ENCODE measurements around the gene SLC24A3.

DNA sequence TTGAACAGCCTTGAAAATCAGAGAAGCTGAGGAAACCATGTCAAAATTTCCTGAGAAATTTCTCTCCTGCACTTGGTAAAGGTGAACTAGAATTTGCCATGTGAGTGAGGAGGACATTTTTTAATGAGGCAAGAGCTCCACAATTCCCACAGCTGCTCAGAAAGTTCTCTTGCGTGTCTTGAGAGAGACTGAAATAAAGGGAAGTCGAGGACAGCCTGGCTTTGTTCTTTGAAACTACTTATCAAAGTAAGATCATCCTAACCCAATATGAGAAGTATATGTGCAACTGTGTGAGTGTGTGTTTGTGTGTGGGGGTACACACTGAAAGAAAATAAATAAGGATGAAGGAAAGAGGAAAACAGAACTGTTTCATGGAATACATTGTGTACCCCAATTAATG lies 163.4 kb downstream of the SLC24A3 start:
- TF ChIP-seq HIVEP1 (CRISPR knock-in tag; IDR thresholded peaks at IDR 0.05) (no peak), PAWR (CRISPR knock-in tag; IDR thresholded peaks at IDR 0.05; ENCODE audit: borderline replicate concordance) (no peak), ATF7-NPFF (CRISPR knock-in tag; IDR thresholded peaks at IDR 0.05; ENCODE audit: low read depth) (no peak)
- TF ChIP-seq, protein P1, sequence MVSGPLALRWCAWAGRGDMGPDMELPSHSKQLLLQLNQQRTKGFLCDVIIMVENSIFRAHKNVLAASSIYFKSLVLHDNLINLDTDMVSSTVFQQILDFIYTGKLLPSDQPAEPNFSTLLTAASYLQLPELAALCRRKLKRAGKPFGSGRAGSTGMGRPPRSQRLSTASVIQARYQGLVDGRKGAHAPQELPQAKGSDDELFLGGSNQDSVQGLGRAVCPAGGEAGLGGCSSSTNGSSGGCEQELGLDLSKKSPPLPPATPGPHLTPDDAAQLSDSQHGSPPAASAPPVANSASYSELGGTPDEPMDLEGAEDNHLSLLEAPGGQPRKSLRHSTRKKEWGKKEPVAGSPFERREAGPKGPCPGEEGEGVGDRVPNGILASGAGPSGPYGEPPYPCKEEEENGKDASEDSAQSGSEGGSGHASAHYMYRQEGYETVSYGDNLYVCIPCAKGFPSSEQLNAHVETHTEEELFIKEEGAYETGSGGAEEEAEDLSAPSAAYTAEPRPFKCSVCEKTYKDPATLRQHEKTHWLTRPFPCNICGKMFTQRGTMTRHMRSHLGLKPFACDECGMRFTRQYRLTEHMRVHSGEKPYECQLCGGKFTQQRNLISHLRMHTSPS (CRISPR knock-in tag; IDR thresholded peaks at IDR 0.05; ENCODE audit: low read depth): no peak
